ENCODE data around the gene OTULIN. TPM values are rescaled to one million over a fixed set of nuclear protein-coding genes. Genes with fewer than 3 reads are reported as not detected.

The OTULIN gene
- total RNA-seq, 1 experiment from 2014 or later = 22.4 TPM

DNA sequence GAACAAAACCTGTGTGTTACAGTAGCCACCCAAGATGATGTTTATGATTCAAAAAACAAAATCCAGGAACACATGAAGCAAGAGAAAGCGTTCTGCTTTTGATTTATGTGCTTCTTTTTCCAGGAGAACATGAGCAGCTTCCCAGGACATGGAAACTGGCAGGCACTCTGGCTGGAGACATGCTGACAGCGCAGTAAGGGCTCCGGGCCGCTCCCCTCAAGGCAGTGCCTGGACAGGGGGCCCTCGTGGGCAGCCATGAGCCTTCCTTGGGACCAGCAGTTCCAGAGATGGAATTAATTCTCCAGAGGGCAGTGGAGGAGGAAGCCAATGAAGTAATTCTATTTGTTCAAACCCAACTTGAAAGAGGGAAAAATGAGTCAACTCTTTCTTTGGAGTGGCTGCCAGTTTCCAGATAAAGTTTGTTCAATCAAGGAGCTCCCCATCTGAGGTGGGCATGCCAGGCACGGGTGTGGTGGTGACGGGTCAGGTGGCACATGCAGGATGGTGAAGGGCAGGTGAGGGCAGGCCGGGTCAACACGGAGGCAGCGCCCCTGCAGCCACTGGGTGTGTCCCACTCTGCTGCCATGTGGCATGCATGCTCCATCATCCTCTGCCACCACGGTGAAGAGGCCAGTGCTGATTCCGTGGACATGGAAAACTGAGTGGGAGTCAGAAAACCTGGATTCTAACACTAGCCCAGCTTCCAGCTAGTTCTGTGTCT is 83.8 kb downstream of the OTULIN start:
- BruUV-seq (replicated peaks) = no TSS peak
- intact Hi-C loops (cut with micrococcal nuclease) = loop anchor here (10.0 kb wide), 1 partner anchor 56 kb away; no protein-coding TSS in a partner anchor
- no peak overlapping the region for H3K4me2 ChIP-seq (ENCODE audit: low read length)
- no peaks in the 10 kb centered on the region for H4K20me1 ChIP-seq (ENCODE audit: low read length)
- H3K79me2 ChIP-seq (ENCODE audit: low read length) = no peaks in the 10 kb centered on the region
- ChIA-PET CTCF (no interaction called here), POLR2A (ENCODE audit: unreplicated experiment) (no interaction called here)
- no peak for ATAC-seq
- H3K36me3 ChIP-seq (ENCODE audit: low read depth, low read length) = no peaks in the 10 kb centered on the region
- no peak overlapping the region for H3K4me3 ChIP-seq (ENCODE audit: low read length)
- no peak overlapping the region for H3K27ac ChIP-seq (ENCODE audit: low read length)
- no peak overlapping the region for H2AFZ ChIP-seq (ENCODE audit: low read length)
- H3K4me1 ChIP-seq (ENCODE audit: insufficient read depth, low read length) = peaks cover 30% of the 10 kb centered on the region
- TF ChIP-seq CTCF (conservative IDR thresholded peaks at IDR 0.05; ENCODE audit: low read depth, low read length) (no peak), EZH2phosphoT487 (IDR thresholded peaks at IDR 0.05; ENCODE audit: borderline replicate concordance, low read length) (no peak), EZH2 (IDR thresholded peaks at IDR 0.05; ENCODE audit: low read length, unreplicated experiment) (no peak)
- no peaks in the 10 kb centered on the region for H3K9me3 ChIP-seq (ENCODE audit: low read length)
- H3F3A ChIP-seq (ENCODE audit: low read length, unreplicated experiment) = no peaks in the 10 kb centered on the region
- H3K9ac ChIP-seq (ENCODE audit: low read length) = no peak overlapping the region
- H3K9me2 ChIP-seq (replicated peaks; ENCODE audit: low read length) = no peaks in the 10 kb centered on the region
- DNase-seq = peak; percentile 40
- peaks cover 11% of the 10 kb centered on the region; the same call in 1 of the 2 replicates for H3K27me3 ChIP-seq (ENCODE audit: low read length)

Other genes with a start within 250 kb of the OTULIN start
- gene OTULINL, start 82.9 kb upstream of the OTULIN start, total RNA-seq (2014; rRNA removed) = 46.4 and 54.6 TPM in 2 replicates
- 10.9 and 11.6 TPM in 2 replicates for gene ANKH, start 207.1 kb downstream of the OTULIN start, total RNA-seq (2014; rRNA removed)